Stimulated activated CD8-positive, alpha-beta memory T cell treated with anti-CD3 and anti-CD28 coated beads, Interleukin-15, amount 100 ng/mL, for 4 hours (primary cell): ENCODE measurements around the gene SUMO2.
A peak's percentile ranks its signal among the peaks of the same experiment; 100 is the strongest.

Source experiments
- DNase-seq, 2 donors: peaks; one replicate each; pipeline ENCODE4 v3.0.0-alpha.2; 2020; ENCODE audit warnings: low read depth in 2 of 2

The SUMO2 gene

GRCh38 chr17:75124041-75124818 lies 58.5 kb downstream of the SUMO2 start:
- DNase-seq, result peak; percentile 35 to 61

GRCh38 chr17:75118307-75118706 lies 64.5 kb downstream of the SUMO2 start:
- DNase-seq, result no peak

- no peak for DNase-seq
These were observed 66.0 kb downstream of the SUMO2 start for GRCh38 chr17:75116737-75117136.
